G401 (cell line): Measurements from ENCODE around the gene ARFGEF3. TPM values are rescaled to one million over a fixed set of nuclear protein-coding genes. Genes with fewer than 3 reads are reported as not detected.
"Not testable (repeated sequence)": the region's sequence is repeated elsewhere in the genome, so short reads cannot be mapped to it uniquely, and the experiment has no call there.

Experiments
- DNase-seq: peaks from one replicate; pipeline ENCODE4 v3.0.0-alpha.2; 2015; ENCODE audit warnings: low spot score
- in situ Hi-C: cut with HindIII; loops from 2 replicates; pipeline ENCODE4 v1.10.0; 2016; ENCODE audit warnings: low sequenced_read_pairs, mixed read lengths
- total RNA-seq: library from RNA; depleted of rRNA; stranded (reverse); fragments of >200 nt; shearing (Covaris generic); gene quantifications from 2 replicates; pipeline ENCODE4 v1.2.3, GENCODE V29; 2014

The ARFGEF3 gene
- total RNA-seq, 1 experiment from 2014 or later, result not detected

DNA sequence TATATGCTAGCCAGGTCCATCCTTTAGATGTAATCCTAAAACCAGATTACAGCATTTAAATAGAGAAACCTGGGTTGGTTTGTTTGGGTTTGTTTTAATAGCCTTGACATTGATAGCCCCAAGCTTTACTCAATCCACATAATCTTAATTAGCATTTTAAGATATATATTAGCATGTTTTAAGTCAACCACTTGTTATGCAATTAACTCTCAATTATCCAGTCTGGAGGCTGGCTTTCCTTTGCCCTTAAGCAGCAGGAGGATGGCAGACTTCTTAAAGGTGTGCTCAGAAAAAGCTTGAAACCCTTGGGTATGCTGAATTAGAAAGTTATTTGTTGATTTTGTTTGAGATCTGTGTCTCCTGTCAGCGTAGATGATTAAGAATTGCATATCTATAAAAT is 169.7 kb downstream of the ARFGEF3 start:
- in situ Hi-C loops, result no loop called here
- DNase-seq, result no peak

DNA sequence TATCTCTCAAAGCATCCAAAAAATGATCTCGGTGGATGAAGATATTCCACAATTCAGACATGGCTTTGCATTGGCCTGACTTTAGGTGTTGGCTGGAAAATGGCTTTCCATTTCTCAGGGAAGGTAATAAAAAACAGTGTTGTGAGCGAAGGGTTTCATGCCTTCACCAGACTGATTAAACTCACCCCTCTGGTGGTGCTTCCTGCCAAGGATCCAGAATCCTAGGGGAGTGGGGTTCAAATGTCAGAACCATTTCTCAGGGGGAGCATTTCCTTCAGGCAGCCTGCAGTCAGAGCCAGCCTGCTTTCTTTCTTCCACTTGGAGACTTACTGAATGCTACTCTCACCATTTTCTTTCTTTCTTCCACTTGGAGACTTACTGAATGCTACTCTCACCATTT is 170.2 kb downstream of the ARFGEF3 start:
- in situ Hi-C loops, result no loop called here
- DNase-seq, result no peak

DNA sequence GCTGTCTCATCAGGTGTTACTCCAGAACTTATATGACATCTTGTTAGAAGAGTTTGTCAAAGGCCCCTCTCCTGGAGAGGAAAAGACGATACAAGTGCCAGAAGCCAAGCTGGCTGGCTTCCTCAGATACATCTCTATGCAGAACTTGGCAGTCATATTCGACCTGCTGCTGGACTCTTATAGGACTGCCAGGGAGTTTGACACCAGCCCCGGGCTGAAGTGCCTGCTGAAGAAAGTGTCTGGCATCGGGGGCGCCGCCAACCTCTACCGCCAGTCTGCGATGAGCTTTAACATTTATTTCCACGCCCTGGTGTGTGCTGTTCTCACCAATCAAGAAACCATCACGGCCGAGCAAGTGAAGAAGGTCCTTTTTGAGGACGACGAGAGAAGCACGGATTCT is 172.3 kb downstream of the ARFGEF3 start:
- in situ Hi-C loops, result no loop called here
- DNase-seq, result peak; percentile 76

DNA sequence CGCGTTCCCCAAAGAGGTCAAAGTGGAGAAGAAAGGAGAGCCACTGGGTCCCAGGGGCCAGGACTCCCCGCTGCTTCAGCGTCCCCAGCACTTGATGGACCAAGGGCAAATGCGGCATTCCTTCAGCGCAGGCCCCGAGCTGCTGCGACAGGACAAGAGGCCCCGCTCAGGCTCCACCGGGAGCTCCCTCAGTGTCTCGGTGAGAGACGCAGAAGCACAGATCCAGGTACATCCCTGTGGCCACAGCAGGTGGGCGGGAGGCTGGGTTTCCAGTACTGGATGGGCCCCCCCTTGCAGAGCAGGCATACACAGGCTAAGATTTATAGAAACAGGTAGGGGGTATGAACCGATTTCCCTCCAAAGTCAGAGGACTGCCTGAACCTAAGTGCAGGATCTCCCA is 173.2 kb downstream of the ARFGEF3 start:
- no peak for DNase-seq
- in situ Hi-C loops, result no loop called here

DNA sequence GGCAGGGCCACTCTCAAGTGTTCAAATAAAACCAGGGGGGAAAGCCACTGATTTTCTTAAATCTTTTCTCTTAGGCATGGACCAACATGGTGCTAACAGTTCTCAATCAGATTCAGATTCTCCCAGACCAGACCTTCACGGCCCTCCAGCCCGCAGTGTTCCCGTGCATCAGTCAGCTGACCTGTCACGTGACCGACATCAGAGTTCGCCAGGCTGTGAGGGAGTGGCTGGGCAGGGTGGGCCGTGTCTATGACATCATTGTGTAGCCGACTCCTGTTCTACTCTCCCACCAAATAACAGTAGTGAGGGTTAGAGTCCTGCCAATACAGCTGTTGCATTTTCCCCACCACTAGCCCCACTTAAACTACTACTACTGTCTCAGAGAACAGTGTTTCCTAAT is 174.5 kb downstream of the ARFGEF3 start:
- in situ Hi-C loops, result no loop called here
- no peak for DNase-seq

DNA sequence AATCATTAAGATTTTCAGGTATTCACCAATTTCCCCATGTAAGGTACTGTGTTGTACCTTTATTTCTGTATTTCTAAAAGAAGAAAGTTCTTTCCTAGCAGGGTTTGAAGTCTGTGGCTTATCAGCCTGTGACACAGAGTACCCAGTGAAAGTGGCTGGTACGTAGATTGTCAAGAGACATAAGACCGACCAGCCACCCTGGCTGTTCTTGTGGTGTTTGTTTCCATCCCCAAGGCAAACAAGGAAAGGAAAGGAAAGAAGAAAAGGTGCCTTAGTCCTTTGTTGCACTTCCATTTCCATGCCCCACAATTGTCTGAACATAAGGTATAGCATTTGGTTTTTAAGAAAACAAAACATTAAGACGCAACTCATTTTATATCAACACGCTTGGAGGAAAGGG is 175.3 kb downstream of the ARFGEF3 start:
- DNase-seq, result no peak
- in situ Hi-C loops, result no loop called here

DNA sequence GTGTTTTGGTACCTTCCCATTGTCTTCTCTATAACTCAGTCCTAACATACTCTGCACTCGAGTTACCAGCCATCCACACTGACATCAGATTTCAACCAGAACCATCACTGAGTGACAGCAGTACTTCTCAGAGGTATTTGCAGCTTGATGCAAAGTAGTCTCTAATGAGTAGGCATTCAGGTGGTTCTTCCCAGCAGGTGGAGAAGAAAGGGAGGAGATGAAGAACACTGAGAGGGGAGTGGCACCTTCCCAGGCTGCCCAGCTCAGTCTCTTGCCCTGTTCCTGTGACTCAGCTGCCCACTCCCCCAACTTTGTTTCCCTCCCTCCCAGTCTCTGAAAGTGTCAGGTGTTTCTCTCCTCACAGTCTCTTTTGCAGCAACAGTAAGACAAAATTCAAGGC is 177.3 kb downstream of the ARFGEF3 start:
- in situ Hi-C loops, result no loop called here
- no peak for DNase-seq

DNA sequence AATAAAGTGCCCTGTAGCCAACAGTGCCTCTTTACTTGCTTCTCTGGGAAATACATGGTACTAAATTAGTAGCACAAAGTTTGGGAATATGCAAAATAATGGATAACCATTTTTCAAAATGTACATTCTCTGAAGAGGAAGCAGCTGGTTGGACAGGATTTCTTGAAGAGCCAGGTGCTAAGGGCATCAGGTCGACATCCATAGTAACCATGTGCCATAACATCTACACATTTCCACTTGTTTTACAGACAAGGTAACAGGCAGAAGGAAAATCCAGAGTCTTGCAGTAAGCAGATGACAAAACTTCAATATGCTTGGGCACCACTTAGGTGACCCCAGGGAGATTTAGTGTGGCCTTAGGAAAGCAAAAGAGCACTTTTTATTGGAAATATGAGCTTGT is 179.4 kb downstream of the ARFGEF3 start:
- in situ Hi-C loops, result no loop called here
- DNase-seq, result no peak

DNA sequence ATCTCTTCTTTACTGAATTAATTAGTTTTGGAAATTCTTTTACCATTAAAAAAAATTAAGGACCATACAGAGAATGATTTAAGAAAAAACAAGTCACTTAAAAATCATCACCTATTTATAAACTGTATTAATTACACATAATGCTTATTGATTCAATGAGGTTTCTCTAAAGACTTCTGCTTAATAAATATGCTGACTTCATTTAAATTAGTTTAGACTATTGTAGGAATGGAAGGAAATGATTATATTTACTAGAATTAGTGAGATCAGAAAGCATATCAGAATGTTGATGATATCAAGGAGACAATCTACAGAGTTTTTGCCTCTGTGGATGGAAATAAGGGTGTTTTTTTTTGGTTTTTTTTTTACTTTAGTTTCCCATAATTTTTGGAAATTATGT is 181.4 kb downstream of the ARFGEF3 start:
- in situ Hi-C loops, result no loop called here
- DNase-seq, result no peak

DNA sequence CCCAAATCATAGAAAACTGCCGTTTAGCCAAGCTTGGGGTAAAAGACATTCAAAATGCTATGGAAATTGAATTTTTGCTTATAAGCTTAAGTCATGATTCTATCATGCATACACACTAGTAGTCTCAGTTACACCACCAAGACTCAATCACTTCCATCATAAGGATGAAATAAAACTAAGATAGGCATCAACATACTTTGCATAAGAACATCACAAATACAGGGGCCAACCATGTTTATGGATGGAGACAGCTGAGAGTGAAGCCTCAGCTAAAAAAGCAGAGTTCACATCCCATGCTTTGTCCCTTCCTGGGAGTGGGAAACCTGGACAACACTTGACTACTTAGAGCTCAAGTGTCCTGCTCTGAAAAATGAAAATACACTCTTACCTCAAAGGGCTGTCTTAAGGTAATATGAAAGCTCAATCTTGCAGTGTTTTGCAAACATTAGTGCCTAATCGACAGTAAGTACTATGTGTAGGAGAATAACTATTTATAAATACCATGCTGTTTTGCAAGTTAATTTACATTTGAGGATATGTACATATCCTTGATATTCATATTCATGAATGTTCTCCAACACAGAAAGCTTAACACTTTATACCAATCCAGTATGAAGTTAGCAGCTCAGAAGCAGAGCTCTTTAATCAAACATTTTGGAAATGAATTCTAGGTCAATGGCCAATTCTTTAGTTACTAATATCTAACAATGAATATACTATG is 184.0 kb downstream of the ARFGEF3 start:
- in situ Hi-C loops, result no loop called here
- no peak for DNase-seq

DNA sequence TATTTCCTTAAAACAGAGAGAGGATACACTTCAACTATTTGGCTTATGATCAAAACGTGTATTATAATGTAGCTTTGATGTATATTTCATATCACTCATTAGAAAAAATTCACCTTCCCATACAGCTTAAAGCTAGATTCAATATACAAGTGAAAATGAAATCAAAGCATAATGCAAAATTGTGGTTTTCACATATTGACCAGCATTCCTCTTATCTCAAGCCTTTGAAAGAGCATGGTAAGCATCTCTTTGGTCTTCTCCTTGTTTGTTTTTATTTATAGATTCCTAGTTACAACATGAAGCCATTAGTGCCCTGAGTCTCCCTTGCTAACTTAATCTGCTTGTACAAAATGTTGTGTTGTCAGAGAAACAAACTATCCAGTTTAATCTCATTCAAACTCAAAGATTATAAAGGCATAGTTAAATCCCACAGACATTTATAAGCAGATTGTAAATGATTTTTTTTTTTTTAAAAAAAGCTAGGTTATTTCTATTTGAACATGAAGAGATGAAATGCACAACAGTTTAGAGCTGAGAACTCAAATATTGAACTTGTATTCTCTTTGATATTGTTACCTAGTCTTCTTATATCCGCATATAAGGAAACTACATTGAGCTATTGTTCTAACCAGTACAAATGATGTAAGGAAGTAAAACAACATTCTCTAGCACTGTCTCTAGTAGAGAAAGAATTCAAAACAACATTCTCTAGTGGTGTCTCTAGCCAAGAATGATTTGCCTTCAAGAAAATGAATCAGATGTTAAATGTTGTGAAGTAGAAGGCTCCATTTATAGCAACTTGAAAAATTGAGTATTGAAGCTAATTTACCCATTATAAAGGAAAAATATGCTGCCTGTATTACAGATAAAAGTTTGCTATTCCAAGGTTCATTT is 184.8 kb downstream of the ARFGEF3 start:
- no peak for DNase-seq
- in situ Hi-C loops, result no loop called here

DNA sequence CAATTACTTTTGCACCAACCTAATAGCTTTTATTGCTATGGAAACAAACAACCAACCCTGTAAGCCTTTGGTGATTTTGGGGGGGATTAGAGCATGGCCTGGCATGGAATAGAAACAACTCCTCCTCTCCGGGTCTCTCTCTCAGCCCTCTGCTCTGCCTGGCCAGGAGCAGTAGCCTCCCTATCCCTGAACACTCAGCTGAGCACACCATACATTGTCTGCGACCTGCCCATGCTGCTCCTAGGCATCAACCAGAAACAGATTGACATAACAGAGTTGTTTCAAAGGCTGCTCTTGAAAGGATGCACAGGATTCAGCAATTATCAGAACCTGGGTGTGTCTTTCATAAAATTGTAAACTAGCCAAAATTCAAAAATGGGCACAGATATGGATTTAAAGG is 186.1 kb downstream of the ARFGEF3 start:
- no peak for DNase-seq
- in situ Hi-C loops, result no loop called here

DNA sequence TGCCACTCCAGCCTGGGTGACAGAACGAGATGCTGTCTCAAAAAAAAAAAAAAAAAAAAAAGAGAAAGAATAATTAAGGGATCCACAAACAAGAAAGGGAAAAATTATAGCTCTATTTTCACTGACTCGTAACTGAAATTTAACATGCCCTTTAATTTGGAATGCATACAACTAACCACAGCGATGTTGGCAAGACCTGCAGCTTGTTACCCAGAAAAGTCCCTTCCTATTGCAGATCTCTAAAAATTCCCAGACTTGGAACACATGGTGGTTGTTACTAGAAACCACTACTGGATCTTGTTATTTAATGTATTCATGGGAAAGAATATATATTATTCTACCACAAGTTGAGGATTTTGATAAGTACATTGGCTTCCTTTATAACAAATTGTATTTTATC is 188.2 kb downstream of the ARFGEF3 start:
- DNase-seq, result peak; percentile 63
- in situ Hi-C loops, result no loop called here

DNA sequence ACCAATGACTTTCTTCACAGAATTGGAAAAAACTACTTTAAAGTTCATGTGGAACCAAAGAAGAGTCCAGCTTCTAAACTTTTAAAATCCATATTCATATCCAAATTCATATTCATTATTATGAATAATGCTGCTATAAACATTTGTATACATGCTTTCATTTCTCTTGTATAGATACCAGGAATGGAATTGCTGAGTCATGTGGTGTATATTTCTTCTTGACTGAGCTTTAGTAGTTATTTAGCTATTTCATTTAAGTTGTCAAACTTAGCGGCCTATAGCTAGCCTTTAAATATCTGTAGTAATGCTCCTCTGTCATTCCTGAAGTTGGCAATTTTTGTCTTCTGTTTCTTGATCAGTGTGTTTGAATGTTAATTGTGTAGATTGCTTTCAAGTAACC is 196.2 kb downstream of the ARFGEF3 start:
- no peak for DNase-seq
- in situ Hi-C loops, result no loop called here

DNA sequence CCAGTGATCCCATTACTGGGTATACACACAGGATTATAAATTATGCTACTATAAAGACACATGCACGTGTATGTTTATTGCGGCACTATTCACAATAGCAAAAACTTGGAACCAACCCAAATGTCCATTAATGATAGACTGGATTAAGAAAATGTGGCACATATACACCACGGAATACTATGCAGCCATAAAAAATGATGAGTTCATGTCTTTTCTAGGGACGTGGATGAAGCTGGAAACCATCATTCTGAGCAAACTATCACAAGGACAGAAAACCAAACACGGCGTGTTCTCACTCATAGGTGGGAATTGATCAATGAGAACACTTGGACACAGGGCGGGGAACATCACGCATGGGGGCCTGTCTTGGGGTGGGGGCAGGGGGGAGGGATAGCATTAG is 206.9 kb downstream of the ARFGEF3 start:
- DNase-seq, in situ Hi-C loops: not testable (repeated sequence)

DNA sequence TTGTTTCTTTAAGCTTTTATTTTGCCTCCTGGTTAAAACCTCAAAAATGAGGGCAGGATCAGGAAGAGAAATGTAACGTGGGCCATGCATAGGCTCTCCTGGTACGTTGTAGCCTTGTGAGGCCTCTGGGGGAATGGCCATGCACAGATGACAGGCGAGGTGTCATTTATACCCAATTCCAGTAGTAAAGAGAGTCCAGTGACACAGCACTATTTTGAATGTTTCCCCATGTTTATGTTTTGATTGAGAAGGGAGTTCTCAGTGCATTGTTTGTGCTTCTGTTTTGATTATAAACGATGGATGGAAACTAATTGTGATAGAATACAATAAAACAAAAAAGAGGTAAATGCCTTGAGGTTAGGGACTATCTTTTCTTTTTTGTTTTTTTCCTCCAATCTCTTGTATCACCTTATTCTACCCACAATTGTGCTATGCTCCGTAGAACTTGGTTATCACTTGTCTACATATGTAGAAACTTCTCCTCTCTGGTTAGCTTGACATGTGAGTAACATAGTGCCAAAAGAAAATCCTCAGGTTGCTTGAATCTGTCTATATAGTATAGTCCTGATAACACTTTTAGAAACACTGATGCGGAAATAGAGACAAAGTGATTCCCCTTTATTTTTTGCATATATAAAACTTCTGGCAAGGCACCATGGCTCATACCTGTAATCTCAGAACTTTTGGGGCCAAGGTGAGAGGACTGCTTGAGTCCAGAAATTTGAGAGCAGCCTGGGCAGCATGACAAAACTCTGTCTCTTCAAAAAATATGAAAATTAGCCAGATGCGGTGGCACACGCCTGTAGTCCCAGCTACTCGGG is 209.1 kb downstream of the ARFGEF3 start:
- in situ Hi-C loops, result no loop called here
- no peak for DNase-seq

DNA sequence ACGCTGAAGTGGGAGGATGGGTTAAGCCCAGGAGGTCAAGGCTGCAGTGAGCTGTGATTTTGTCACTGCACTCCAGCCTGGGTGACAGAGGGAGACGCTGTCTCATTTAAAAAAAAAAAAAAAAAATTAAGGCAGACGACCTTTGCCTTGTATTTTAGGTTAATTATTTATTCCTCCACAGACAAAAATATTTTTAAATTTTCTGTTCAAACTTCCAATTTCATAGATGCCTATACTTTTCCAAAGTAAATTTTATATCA is 209.6 kb downstream of the ARFGEF3 start:
- in situ Hi-C loops, result no loop called here

DNA sequence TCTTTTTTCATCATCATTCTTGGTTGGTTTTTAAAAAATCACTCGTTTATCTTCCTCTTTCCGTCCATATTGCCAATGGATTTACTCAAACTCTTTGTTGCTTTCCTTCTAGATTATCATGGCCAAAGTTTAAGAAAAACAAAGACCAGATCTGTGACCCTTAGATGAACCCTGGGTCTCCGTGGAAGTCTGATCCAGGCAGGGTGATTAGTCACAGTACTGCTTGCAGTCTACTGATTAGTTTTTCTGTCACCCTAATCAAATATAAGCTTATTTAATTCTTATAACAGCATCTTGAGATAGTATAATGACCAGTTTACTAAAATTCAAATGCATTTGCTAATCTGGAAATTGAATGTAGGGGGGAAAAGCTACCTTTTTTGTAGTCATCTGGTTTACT is 210.0 kb downstream of the ARFGEF3 start:
- in situ Hi-C loops, result no loop called here
- no peak for DNase-seq

More for the DNA sequence above, 209.6 kb downstream of the ARFGEF3 start:
- DNase-seq, result no peak

DNA sequence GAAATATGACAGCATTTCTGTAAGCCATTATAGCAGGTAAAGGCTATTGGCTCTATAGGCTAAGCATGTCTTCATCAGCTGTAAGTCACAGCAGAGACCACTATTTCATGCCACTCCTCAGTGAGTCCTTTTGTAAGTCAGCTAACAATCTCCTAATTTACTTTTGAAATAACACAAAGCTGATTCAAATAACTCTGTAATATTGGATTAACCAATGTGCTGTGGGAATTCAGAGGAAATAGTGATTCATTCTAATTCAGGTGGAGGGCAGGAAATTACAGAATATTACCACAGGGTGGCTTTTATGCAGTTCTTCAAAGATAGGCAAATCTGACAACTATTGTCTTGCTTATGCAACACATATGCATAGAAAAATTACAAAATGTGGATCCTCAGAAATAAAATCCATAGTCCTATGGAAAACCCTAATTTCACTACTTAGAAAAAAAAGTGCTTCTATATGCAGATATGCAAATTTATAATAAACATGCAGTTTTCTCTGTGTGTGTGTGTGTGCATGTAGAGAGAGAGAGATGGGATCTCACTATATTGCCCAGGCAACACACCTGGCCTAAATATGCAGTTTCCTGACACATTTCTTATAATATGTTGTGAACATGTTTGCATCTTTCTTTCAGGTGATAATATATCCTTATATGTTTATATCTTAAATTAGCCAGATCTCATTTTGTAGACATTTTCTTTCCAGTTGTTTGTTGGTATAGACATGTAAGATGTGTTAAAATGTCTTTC is 211.1 kb downstream of the ARFGEF3 start:
- in situ Hi-C loops, result no loop called here
- DNase-seq, result peak; percentile 14
